HFFc6 (cell line): ENCODE data around the gene CUX1. TPM values are rescaled to one million over a fixed set of nuclear protein-coding genes. Genes with fewer than 3 reads are reported as not detected.

Experiments
- DNase-seq: peaks from one replicate; pipeline ENCODE4 v3.0.0-alpha.2; 2018
- H3K27ac Mint-ChIP-seq: 2 replicates; pipeline ENCODE4 v1.8.0; 2020; ENCODE audit warnings: mild to moderate bottlenecking, mixed read lengths
- H3K27me3 Mint-ChIP-seq: 2 replicates; pipeline ENCODE4 v1.8.0; 2021; ENCODE audit warnings: mild to moderate bottlenecking, moderate library complexity, mixed read lengths; ENCODE audit not compliant: insufficient read depth
- H3K36me3 Mint-ChIP-seq: 2 replicates; pipeline ENCODE4 v1.8.0; 2021; ENCODE audit warnings: low read depth, mixed read lengths
- H3K4me1 Mint-ChIP-seq: 2 replicates; pipeline ENCODE4 v1.8.0; 2020; ENCODE audit warnings: low read depth, mixed read lengths
- H3K4me3 Mint-ChIP-seq: 2 replicates; pipeline ENCODE4 v1.8.0; 2020; ENCODE audit warnings: mild to moderate bottlenecking, moderate library complexity, mixed read lengths
- H3K9me3 Mint-ChIP-seq: 2 replicates; pipeline ENCODE4 v1.8.0; 2020; ENCODE audit warnings: mild to moderate bottlenecking, mixed read lengths
- CTCF ChIP-seq: fragments of 200-600 bp; sonication (generic); IDR thresholded peaks from 2 replicates; pipeline ENCODE4 v1.5.0; 2021; ENCODE audit warnings: antibody characterized with exemption, mild to moderate bottlenecking
- total RNA-seq, 6 experiments: library from RNA; stranded (reverse); fragmentation: NEBNext Ultra II Directional; extraction: Animal tissue kit (Norgen Biotek cat#: 25700); gene quantifications; 2 replicates in 1 of 6; 3 replicates in 5 of 6; pipeline ENCODE4 v1.2.3, GENCODE V29; 2021

The CUX1 gene
- total RNA-seq, 6 experiments from 2014 or later, result 46.9 to 64.2 (median 51.6) TPM

DNA sequence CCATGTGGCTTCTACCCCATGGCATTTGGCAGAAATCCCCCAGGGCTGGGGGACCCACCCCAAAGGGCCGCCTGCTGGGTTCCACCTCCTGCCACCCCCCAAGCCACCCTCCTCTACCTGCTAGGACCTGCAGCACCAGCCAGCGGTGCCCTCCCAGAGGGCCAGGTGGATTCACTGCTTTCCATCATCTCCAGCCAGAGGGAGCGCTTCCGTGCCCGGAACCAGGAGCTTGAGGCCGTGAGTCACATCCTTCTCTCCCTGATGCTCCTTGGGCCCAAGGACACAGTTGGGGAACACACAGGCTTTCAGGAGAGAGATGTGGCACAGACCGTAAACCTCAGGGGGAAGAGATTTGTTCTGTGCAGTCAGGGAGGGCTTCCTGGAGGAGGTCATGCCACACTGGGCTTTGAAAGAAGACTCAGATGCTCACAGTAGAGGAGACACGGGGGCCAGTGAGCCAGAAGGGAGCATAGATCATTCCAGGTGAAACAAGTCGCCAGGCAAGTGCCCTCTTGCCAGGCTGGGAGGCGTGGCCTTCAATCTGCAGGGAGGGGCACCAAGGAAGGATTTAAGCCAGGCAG is 457.8 kb downstream of the CUX1 start:
- H3K4me1 Mint-ChIP-seq, result peaks cover 19% of the 10 kb centered on the region

DNA sequence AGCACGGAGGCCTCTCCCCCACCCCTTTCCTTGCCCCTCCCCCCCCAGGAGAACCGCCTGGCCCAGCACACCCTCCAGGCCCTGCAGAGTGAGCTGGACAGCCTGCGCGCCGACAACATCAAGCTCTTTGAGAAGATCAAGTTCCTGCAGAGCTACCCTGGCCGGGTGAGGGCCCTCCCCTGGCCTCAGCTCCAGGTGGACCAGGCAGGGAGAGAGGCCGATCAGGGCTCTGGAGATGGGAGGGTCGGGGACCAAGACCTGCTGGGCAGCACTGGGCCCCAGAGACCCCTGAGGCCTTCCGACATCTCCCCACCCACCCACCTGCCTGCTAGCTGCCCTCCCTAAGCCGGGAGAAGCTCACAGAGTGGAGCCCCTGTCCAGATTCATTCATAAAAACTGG is 460.5 kb downstream of the CUX1 start:
- TF ChIP-seq CTCF, result no peak
- Mint-ChIP-seq H3K27ac (no peak overlapping the region), H3K4me1 (peaks cover 11% of the 10 kb centered on the region), H3K27me3 (no peaks in the 10 kb centered on the region), H3K36me3 (no peaks in the 10 kb centered on the region), H3K9me3 (no peaks in the 10 kb centered on the region), H3K4me3 (no peak overlapping the region)
- no peak for DNase-seq

More for the DNA sequence above, 457.8 kb downstream of the CUX1 start:
- DNase-seq, result no peak
- no peak overlapping the region for H3K27ac Mint-ChIP-seq
- no peaks in the 10 kb centered on the region for H3K9me3 Mint-ChIP-seq
- H3K27me3 Mint-ChIP-seq, result no peaks in the 10 kb centered on the region
- H3K4me3 Mint-ChIP-seq, result no peak overlapping the region
- no peaks in the 10 kb centered on the region for H3K36me3 Mint-ChIP-seq
- no peak for TF ChIP-seq CTCF

- H3K4me3 Mint-ChIP-seq, result no peak overlapping the region
These were observed 462.3 kb downstream of the CUX1 start for GRCh38 chr7:102279537-102280400.

DNA sequence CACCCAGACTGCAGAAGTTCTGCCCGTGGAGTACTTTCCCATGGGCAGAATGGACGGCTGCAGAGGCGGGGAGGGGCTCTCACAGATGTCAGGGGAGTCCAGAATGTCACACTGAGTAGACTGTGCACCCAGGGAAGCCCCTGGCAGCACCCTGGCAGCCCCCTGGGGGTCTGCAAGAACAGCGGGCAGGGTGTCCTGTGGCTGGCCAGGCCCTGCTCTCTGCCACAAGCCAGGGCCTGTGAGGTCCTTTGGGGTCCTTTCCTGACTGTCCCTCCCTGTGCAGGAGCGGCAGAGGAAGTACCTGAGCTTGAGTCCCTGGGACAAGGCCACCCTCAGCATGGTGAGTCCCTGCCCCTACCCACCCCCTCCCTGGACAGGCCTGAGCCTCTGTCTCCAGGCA is 463.1 kb downstream of the CUX1 start:
- Mint-ChIP-seq H3K4me1 (no peaks in the 10 kb centered on the region), H3K4me3 (no peak overlapping the region), H3K27me3 (no peaks in the 10 kb centered on the region; the same call in 1 of the 2 replicates), H3K36me3 (no peaks in the 10 kb centered on the region), H3K9me3 (no peaks in the 10 kb centered on the region), H3K27ac (no peak overlapping the region)
- DNase-seq, result no peak
- TF ChIP-seq CTCF, result no peak

More at GRCh38 chr7:102279537-102280400, 462.3 kb downstream of the CUX1 start:
- Mint-ChIP-seq H3K4me1 (no peaks in the 10 kb centered on the region), H3K9me3 (no peaks in the 10 kb centered on the region), H3K36me3 (no peaks in the 10 kb centered on the region), H3K27ac (no peak overlapping the region), H3K27me3 (no peaks in the 10 kb centered on the region; the same call in 1 of the 2 replicates)
- TF ChIP-seq CTCF, result peak; percentile 91
- DNase-seq, result peak; percentile 22

DNA sequence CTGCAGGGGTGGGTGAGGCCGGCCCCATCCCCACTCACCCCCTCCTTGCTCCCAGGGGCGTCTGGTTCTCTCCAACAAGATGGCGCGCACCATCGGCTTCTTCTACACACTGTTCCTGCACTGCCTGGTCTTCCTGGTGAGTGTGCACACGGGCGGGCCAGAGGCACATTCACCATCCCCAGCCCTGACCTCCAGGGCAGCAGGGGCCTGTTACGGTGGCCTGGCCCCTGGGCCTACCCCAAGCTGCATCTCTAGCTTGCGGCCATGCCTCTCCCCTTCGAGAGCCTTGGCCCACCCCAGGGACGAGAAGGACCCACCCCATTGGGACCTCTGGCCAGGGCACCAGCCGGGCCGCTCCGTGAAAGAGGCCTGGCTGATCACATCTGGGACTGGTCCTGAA is 464.4 kb downstream of the CUX1 start:
- no peaks in the 10 kb centered on the region for H3K9me3 Mint-ChIP-seq
- no peak overlapping the region for H3K27ac Mint-ChIP-seq
- no peak overlapping the region for H3K4me3 Mint-ChIP-seq
- H3K4me1 Mint-ChIP-seq, result no peaks in the 10 kb centered on the region
- DNase-seq, result no peak
- no peaks in the 10 kb centered on the region for H3K36me3 Mint-ChIP-seq
- TF ChIP-seq CTCF, result no peak
- no peaks in the 10 kb centered on the region; the same call in 1 of the 2 replicates for H3K27me3 Mint-ChIP-seq
